ENCODE results near the gene KRTAP5-7.

KRTAP5-7 gene

GRCh38 chr11:71544525-71545214, 17.6 kb downstream of the KRTAP5-7 start:
- TF ChIP-seq RARB (CRISPR knock-in tag; IDR thresholded peaks at IDR 0.05) = no peak
- no peak for TF ChIP-seq POU6F1 (CRISPR knock-in tag; IDR thresholded peaks at IDR 0.05; ENCODE audit: borderline replicate concordance, low read depth)
- TF ChIP-seq OSR1 (CRISPR knock-in tag; IDR thresholded peaks at IDR 0.05) = no peak
- TF ChIP-seq GLIS3 (CRISPR knock-in tag; IDR thresholded peaks at IDR 0.05) = no peak
- no peak for TF ChIP-seq ISL1 (CRISPR knock-in tag; IDR thresholded peaks at IDR 0.05)
- TF ChIP-seq TCF4 (CRISPR knock-in tag; IDR thresholded peaks at IDR 0.05; ENCODE audit: borderline replicate concordance) = no peak
- no peak for TF ChIP-seq ZFP30 (CRISPR knock-in tag; IDR thresholded peaks at IDR 0.05)
- TF ChIP-seq CREB5 (CRISPR knock-in tag; IDR thresholded peaks at IDR 0.05; ENCODE audit: low read depth) = no peak
- ATAC-seq = no peak

DNA sequence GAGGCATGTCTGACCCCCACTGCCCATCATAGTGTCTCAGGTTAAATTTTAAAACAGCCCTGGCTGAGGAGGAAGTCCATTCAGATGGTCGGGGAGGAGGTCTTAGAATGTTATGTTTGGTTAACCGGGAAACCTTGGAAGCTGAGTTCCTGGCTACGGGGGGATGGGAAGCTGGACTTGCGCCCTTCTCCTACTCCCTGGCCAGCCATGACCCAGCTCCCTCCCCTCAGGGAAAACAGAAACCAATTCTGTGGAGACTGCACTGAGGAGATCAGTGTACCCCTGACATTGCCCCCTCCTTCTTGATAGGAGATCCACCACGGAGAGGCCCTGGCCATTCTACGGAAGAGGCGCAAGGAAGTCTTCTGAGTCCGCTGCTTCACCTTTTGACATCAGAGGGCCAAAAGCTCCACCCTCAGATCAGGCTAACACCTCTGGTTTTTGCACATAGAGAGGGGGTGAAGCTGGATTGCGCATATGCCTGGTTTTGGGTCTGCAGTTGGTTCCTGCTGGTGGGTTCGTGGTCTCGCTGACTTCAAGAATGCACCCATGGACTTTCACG, 18.4 kb downstream of the KRTAP5-7 start:
- TF ChIP-seq PPARA (CRISPR knock-in tag; IDR thresholded peaks at IDR 0.05; ENCODE audit: borderline replicate concordance) (no peak), ISL1 (CRISPR knock-in tag; IDR thresholded peaks at IDR 0.05) (no peak), TOX (CRISPR knock-in tag; IDR thresholded peaks at IDR 0.05; ENCODE audit: borderline replicate concordance) (no peak), SNAI2 (CRISPR knock-in tag; IDR thresholded peaks at IDR 0.05) (no peak), GLIS3 (CRISPR knock-in tag; IDR thresholded peaks at IDR 0.05) (no peak), ESRRG (CRISPR knock-in tag; IDR thresholded peaks at IDR 0.05) (no peak), CSRNP3 (CRISPR knock-in tag; IDR thresholded peaks at IDR 0.05) (no peak), CREB5 (CRISPR knock-in tag; IDR thresholded peaks at IDR 0.05; ENCODE audit: low read depth) (no peak), ZC3H10 (CRISPR knock-in tag; IDR thresholded peaks at IDR 0.05) (no peak), ZFP3 (CRISPR knock-in tag; IDR thresholded peaks at IDR 0.05) (no peak), CSDC2 (CRISPR knock-in tag; IDR thresholded peaks at IDR 0.05) (no peak), ZNF565 (CRISPR knock-in tag; conservative IDR thresholded peaks at IDR 0.05; ENCODE audit: low read depth) (no peak), PATZ1 (CRISPR knock-in tag; IDR thresholded peaks at IDR 0.05; ENCODE audit: borderline replicate concordance) (no peak), ZNF8 (CRISPR knock-in tag; IDR thresholded peaks at IDR 0.05) (no peak), BACH2 (CRISPR knock-in tag; IDR thresholded peaks at IDR 0.05; ENCODE audit: borderline replicate concordance) (no peak), ARNTL (CRISPR knock-in tag; IDR thresholded peaks at IDR 0.05; ENCODE audit: borderline replicate concordance, low read depth) (no peak), ZNF70 (CRISPR knock-in tag; IDR thresholded peaks at IDR 0.05) (no peak), TCF4 (CRISPR knock-in tag; IDR thresholded peaks at IDR 0.05; ENCODE audit: borderline replicate concordance) (no peak)
- TF ChIP-seq, protein P1, sequence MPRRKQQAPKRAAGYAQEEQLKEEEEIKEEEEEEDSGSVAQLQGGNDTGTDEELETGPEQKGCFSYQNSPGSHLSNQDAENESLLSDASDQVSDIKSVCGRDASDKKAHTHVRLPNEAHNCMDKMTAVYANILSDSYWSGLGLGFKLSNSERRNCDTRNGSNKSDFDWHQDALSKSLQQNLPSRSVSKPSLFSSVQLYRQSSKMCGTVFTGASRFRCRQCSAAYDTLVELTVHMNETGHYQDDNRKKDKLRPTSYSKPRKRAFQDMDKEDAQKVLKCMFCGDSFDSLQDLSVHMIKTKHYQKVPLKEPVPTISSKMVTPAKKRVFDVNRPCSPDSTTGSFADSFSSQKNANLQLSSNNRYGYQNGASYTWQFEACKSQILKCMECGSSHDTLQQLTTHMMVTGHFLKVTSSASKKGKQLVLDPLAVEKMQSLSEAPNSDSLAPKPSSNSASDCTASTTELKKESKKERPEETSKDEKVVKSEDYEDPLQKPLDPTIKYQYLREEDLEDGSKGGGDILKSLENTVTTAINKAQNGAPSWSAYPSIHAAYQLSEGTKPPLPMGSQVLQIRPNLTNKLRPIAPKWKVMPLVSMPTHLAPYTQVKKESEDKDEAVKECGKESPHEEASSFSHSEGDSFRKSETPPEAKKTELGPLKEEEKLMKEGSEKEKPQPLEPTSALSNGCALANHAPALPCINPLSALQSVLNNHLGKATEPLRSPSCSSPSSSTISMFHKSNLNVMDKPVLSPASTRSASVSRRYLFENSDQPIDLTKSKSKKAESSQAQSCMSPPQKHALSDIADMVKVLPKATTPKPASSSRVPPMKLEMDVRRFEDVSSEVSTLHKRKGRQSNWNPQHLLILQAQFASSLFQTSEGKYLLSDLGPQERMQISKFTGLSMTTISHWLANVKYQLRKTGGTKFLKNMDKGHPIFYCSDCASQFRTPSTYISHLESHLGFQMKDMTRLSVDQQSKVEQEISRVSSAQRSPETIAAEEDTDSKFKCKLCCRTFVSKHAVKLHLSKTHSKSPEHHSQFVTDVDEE (CRISPR knock-in tag; IDR thresholded peaks at IDR 0.05) = no peak
- ATAC-seq = no peak
